Testis (tissue), 2 donors: ENCODE results near the gene MUC16.

Experiments used
- CTCF ChIP-seq, 3 experiments: fragments of 450-650 bp in 2 of 3; fragments of 200-600 bp in 1 of 3; sonication (generic) in 1 of 3; IDR thresholded peaks; one replicate each; pipeline ENCODE4 v1.5.1; 2016 to 2019; ENCODE audit warnings: antibody characterized with exemption in 3 of 3, mild to moderate bottlenecking in 2 of 3, moderate library complexity in 1 of 3
- POLR2A ChIP-seq: fragments of 450-650 bp; IDR thresholded peaks from one replicate; pipeline ENCODE4 v1.6.1; 2017; ENCODE audit warnings: antibody characterized with exemption, mild to moderate bottlenecking, moderate library complexity

- TF ChIP-seq CTCF (IDR thresholded peaks at IDR 0.05) (no peak), POLR2A (no peak)
Measured at GRCh38 chr19:9010693-9011092, 484 bp upstream of the MUC16 start.
